GM13976 (cell line): Measurements from ENCODE around the gene OR1S2.

ENCODE experiments used
- DNase-seq: peaks from one replicate; pipeline ENCODE4 v3.0.0; 2012; ENCODE audit warnings: low spot score
- CTCF ChIP-seq: IDR thresholded peaks from 2 replicates; pipeline ENCODE4 v1.5.1; 2012; ENCODE audit warnings: borderline replicate concordance, mild to moderate bottlenecking; ENCODE audit not compliant: insufficient read depth; ENCODE audit errors: extremely low read depth, missing control alignments, control extremely low read depth
- in situ Hi-C: fragments of 300-500 bp; cut with MboI; formaldehyde crosslinking; loops from one replicate; pipeline ENCODE4 v1.12.0; 2022; ENCODE audit warnings: low sequenced_read_pairs, mixed read lengths, inconsistent platforms; ENCODE audit not compliant: unreplicated experiment

OR1S2 gene

GRCh38 chr11:58177409-58178054 is 26.4 kb downstream of the OR1S2 start:
- in situ Hi-C loops: no loop called here
- DNase-seq: no peak
- TF ChIP-seq CTCF: no peak

GRCh38 chr11:58165504-58166106 is 38.3 kb downstream of the OR1S2 start:
- TF ChIP-seq CTCF: no peak
- in situ Hi-C loops: no loop called here
- DNase-seq: no peak

GRCh38 chr11:58164990-58165389 is 39.0 kb downstream of the OR1S2 start:
- no peak for DNase-seq
- in situ Hi-C loops: no loop called here
- TF ChIP-seq CTCF: no peak

- TF ChIP-seq CTCF: no peak
- in situ Hi-C loops: no loop called here
These were observed 39.6 kb downstream of the OR1S2 start for GRCh38 chr11:58164389-58164788.

More at GRCh38 chr11:58164389-58164788, 39.6 kb downstream of the OR1S2 start:
- no peak for DNase-seq
